Endodermal cell (in vitro differentiated cells): ENCODE measurements around the gene NR2F2. TPM values are rescaled to one million over a fixed set of nuclear protein-coding genes. Genes with fewer than 3 reads are reported as not detected.

Source experiments
- DNase-seq: peaks from one replicate; pipeline ENCODE4 v3.0.0-alpha.2; 2017
- H3K27ac ChIP-seq: 2 replicates; pipeline ENCODE4 v1.5.1; 2013; ENCODE audit warnings: mild to moderate bottlenecking, low read depth, low read length, moderate library complexity
- H3K27me3 ChIP-seq: 2 replicates; pipeline ENCODE4 v1.6.1; 2013; ENCODE audit warnings: mild to moderate bottlenecking, low read length, moderate library complexity; ENCODE audit not compliant: insufficient read depth, control insufficient read depth, poor library complexity, severe bottlenecking
- H3K36me3 ChIP-seq: 2 replicates; pipeline ENCODE4 v1.7.0; 2013; ENCODE audit warnings: mild to moderate bottlenecking, low read length, moderate library complexity; ENCODE audit not compliant: control insufficient read depth, insufficient read depth
- H3K4me1 ChIP-seq: one replicate; pipeline ENCODE4 v1.7.0; 2013; ENCODE audit warnings: low read length; ENCODE audit not compliant: control insufficient read depth, insufficient read depth
- H3K4me3 ChIP-seq: 2 replicates; pipeline ENCODE4 v1.5.1; 2013; ENCODE audit warnings: mild to moderate bottlenecking, low read length, moderate library complexity
- H3K9ac ChIP-seq: 2 replicates; pipeline ENCODE4 v1.6.1; 2013; ENCODE audit warnings: mild to moderate bottlenecking, low read length, moderate library complexity; ENCODE audit not compliant: poor library complexity, severe bottlenecking; ENCODE audit errors: extremely low read depth
- H3K9me3 ChIP-seq: 2 replicates; pipeline ENCODE4 v1.6.1; 2013; ENCODE audit warnings: mild to moderate bottlenecking, low read length, moderate library complexity; ENCODE audit not compliant: control insufficient read depth
- H3K27ac Mint-ChIP-seq: 2 replicates; pipeline ENCODE4 v1.8.0; 2020; ENCODE audit warnings: mixed read lengths
- H3K27me3 Mint-ChIP-seq: 2 replicates; pipeline ENCODE4 v1.8.0; 2021; ENCODE audit warnings: mild to moderate bottlenecking, mixed read lengths; ENCODE audit not compliant: insufficient read depth
- H3K36me3 Mint-ChIP-seq: 2 replicates; pipeline ENCODE4 v1.8.0; 2020; ENCODE audit warnings: low read depth, mixed read lengths
- H3K4me1 Mint-ChIP-seq: 2 replicates; pipeline ENCODE4 v1.8.0; 2020; ENCODE audit warnings: mixed read lengths
- H3K4me3 Mint-ChIP-seq: 2 replicates; pipeline ENCODE4 v1.8.0; 2020; ENCODE audit warnings: mild to moderate bottlenecking, moderate library complexity, mixed read lengths
- H3K9me3 Mint-ChIP-seq: 2 replicates; pipeline ENCODE4 v1.8.0; 2020; ENCODE audit warnings: mild to moderate bottlenecking, mixed read lengths
- WGBS, 2 experiments: methylation state at CpG; one replicate each; pipeline versions ENCODE4 v1.1.5 to v1.1.7; 2013; ENCODE audit warnings: missing lambda C conversion rate in 2 of 2, mixed read lengths in 1 of 2; ENCODE audit not compliant: insufficient coverage in 1 of 2, insufficient read length in 1 of 2; 5-methylcytosine and 5-hydroxymethylcytosine counted together
- total RNA-seq, 2 donors: library from RNA; stranded (reverse); fragmentation: NEBNext Ultra II Directional in 1 of 2; extraction: Animal tissue kit (Norgen Biotek cat#: 25700) in 1 of 2; gene quantifications; 2 replicates in 1 of 2; 3 replicates in 1 of 2; pipeline ENCODE4 v1.2.1, GENCODE V29; 2021
- TF ChIP-seq, protein P1 (sequence below): fragments of 200-600 bp; sonication (generic); conservative IDR thresholded peaks from 2 replicates; pipeline ENCODE4 v1.5.0; 2021; ENCODE audit warnings: antibody characterized with exemption, mild to moderate bottlenecking

Gene NR2F2
- total RNA-seq, 2 donors from 2014 or later: 0.73 to 3.3 TPM

DNA sequence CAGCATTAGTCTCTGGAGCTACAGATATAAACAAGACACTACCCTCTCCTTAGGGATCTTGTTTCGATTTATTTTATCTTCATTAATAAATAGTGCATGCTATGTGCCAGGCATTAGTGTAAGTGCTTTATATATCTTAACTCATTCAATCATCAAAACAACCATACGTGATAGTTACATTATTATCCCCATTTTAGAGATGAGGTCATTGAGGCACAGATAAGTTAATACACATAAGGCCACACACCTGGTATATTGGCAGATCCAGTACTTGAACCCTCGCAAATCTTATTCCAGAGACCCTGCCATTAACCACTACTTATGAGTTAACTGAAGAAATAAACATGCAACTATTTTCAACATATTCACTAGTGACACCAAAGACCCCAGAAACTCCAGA lies 25.7 kb upstream of the NR2F2 start:
- no peak for DNase-seq
- H3K36me3 Mint-ChIP-seq: no peaks in the 10 kb centered on the region
- H3K4me3 Mint-ChIP-seq: no peak overlapping the region
- TF ChIP-seq, protein P1, sequence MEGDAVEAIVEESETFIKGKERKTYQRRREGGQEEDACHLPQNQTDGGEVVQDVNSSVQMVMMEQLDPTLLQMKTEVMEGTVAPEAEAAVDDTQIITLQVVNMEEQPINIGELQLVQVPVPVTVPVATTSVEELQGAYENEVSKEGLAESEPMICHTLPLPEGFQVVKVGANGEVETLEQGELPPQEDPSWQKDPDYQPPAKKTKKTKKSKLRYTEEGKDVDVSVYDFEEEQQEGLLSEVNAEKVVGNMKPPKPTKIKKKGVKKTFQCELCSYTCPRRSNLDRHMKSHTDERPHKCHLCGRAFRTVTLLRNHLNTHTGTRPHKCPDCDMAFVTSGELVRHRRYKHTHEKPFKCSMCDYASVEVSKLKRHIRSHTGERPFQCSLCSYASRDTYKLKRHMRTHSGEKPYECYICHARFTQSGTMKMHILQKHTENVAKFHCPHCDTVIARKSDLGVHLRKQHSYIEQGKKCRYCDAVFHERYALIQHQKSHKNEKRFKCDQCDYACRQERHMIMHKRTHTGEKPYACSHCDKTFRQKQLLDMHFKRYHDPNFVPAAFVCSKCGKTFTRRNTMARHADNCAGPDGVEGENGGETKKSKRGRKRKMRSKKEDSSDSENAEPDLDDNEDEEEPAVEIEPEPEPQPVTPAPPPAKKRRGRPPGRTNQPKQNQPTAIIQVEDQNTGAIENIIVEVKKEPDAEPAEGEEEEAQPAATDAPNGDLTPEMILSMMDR: no peak
- Histone ChIP-seq H3K4me1 (no peaks in the 10 kb centered on the region), H3K4me3 (no peak overlapping the region), H3K9ac (no peak overlapping the region), H3K27ac (no peak overlapping the region), H3K27me3 (no peaks in the 10 kb centered on the region), H3K36me3 (no peaks in the 10 kb centered on the region), H3K9me3 (no peaks in the 10 kb centered on the region)
- peaks cover 13% of the 10 kb centered on the region for H3K4me1 Mint-ChIP-seq
- WGBS, 2 experiments: 82% methylated on average over 3 of the region's 3 CpGs; no CpG with 5 or more reads in 1 of the 2 experiments
- no peak overlapping the region for H3K27ac Mint-ChIP-seq
- H3K9me3 Mint-ChIP-seq: no peaks in the 10 kb centered on the region
- H3K27me3 Mint-ChIP-seq: peaks cover 11% of the 10 kb centered on the region

DNA sequence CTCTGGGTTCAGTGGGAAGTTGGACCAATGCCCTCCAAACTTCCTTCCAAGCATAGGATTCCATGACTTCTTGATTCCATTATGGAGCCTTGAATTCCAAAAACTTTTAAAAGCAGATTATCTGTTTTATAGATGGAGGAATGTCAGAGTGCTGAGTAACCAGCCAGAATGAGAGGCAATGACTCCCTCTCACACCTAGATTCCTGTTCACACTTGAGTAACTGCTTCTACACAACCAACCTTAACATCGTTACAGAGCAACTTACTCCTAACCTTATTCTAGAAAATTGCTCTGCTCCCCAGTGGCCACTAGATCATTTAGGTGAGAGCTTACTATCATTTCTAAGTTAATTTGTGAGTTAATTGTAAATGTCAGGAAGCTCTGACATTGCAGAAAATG lies 24.2 kb upstream of the NR2F2 start:
- H3K4me1 Mint-ChIP-seq: peaks cover 13% of the 10 kb centered on the region
- H3K4me3 ChIP-seq: no peak overlapping the region
- H3K27me3 Mint-ChIP-seq: peaks cover 7% of the 10 kb centered on the region
- H3K27ac Mint-ChIP-seq: no peak overlapping the region
- no peak overlapping the region for H3K4me3 Mint-ChIP-seq
- no peak overlapping the region for H3K9ac ChIP-seq
- H3K27ac ChIP-seq: no peak overlapping the region
- TF ChIP-seq, protein P1: no peak
- H3K36me3 Mint-ChIP-seq: no peaks in the 10 kb centered on the region
- H3K9me3 Mint-ChIP-seq: no peaks in the 10 kb centered on the region
- no peaks in the 10 kb centered on the region for H3K9me3 ChIP-seq
- H3K27me3 ChIP-seq: no peaks in the 10 kb centered on the region
- H3K4me1 ChIP-seq: no peaks in the 10 kb centered on the region
- 100% methylated on average over 1 of the region's 1 CpG; no CpG with 5 or more reads in 1 of the 2 experiments for WGBS, 2 experiments
- DNase-seq: no peak
- H3K36me3 ChIP-seq: no peaks in the 10 kb centered on the region

DNA sequence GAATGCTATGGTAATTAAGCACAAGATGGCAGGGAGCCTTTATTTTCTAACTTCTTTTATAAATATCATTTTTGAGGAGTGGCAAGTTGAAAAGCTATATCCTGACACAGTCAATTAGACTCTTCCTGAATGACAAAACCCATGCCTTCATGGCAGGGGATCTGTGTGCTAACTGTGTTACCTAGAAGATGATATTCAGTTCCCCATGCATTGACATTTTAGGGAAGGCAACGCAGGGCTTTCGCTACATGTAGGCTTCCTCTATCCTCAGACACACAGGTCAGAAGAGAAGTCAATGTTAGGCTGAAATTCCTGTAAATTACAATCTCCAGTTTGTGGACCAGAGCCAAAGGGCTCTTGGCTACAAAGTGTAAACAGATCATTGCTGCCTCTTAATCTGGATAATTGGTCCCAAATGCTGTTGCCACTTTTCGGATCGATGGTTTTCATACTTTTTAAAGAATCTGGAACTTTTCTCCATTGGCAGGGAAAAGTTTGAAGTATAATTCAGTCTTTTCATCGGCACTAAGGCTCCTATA lies 22.6 kb upstream of the NR2F2 start:
- no peaks in the 10 kb centered on the region for H3K9me3 ChIP-seq
- TF ChIP-seq, protein P1: no peak
- Mint-ChIP-seq H3K27ac (no peak overlapping the region), H3K27me3 (peaks cover 9% of the 10 kb centered on the region), H3K4me3 (no peak overlapping the region), H3K36me3 (no peaks in the 10 kb centered on the region), H3K4me1 (peaks cover 13% of the 10 kb centered on the region), H3K9me3 (no peaks in the 10 kb centered on the region)
- DNase-seq: no peak
- no peak overlapping the region for H3K4me3 ChIP-seq
- H3K4me1 ChIP-seq: no peaks in the 10 kb centered on the region
- no peaks in the 10 kb centered on the region for H3K36me3 ChIP-seq
- H3K27ac ChIP-seq: no peak overlapping the region
- H3K9ac ChIP-seq: no peak overlapping the region
- WGBS, 2 experiments: 95 to 96% methylated on average over 5 of the region's 5 CpGs
- no peaks in the 10 kb centered on the region for H3K27me3 ChIP-seq
